DND-41 (cell line): ENCODE measurements around the gene POU4F3.
A peak's percentile ranks its signal among the peaks of the same experiment; 100 is the strongest.

Experiments
- ATAC-seq: fragments of 200-7000 bp; cut with Tn5 transposase; 3 replicates; pipeline ENCODE4 v1.9.1; 2021; ENCODE audit warnings: low read depth; ENCODE audit not compliant: insufficient read depth
- DNase-seq: peaks from one replicate; pipeline ENCODE4 v3.0.0-alpha.2; 2020
- H2AFZ ChIP-seq: 2 replicates; pipeline ENCODE4 v1.6.0; 2012; ENCODE audit warnings: low read depth, low read length
- H3K27ac ChIP-seq: 2 replicates; pipeline ENCODE4 v1.5.1; 2012; ENCODE audit warnings: low read length, inconsistent platforms
- H3K27me3 ChIP-seq: fragments of 200-600 bp; sonication (generic); 2 replicates; pipeline ENCODE4 v1.6.0; 2012; ENCODE audit warnings: low read length, mild to moderate bottlenecking, inconsistent platforms; ENCODE audit not compliant: insufficient read depth, poor library complexity
- H3K36me3 ChIP-seq: 2 replicates; pipeline ENCODE4 v1.5.1; 2012; ENCODE audit warnings: low read length, inconsistent platforms; ENCODE audit not compliant: insufficient read depth
- H3K4me1 ChIP-seq: 2 replicates; pipeline ENCODE4 v1.5.1; 2012; ENCODE audit warnings: mild to moderate bottlenecking, low read length; ENCODE audit not compliant: insufficient read depth
- H3K4me2 ChIP-seq: 2 replicates; pipeline ENCODE4 v1.6.0; 2012; ENCODE audit warnings: mild to moderate bottlenecking, moderate library complexity, low read length, inconsistent platforms; ENCODE audit not compliant: insufficient read depth
- H3K4me3 ChIP-seq, 2 experiments: fragments of 200-600 bp in 1 of 2; shearing (Covaris generic) in 1 of 2; 2 replicates each; pipeline ENCODE4 v1.5.1; 2012 to 2016; ENCODE audit warnings: inconsistent platforms in 2 of 2, low read length in 2 of 2, mild to moderate bottlenecking in 2 of 2, low read depth in 1 of 2, moderate library complexity in 1 of 2
- H3K79me2 ChIP-seq: 2 replicates; pipeline ENCODE4 v1.6.0; 2012; ENCODE audit warnings: low read length, inconsistent platforms; ENCODE audit not compliant: insufficient read depth
- H3K9ac ChIP-seq: 2 replicates; pipeline ENCODE4 v1.6.0; 2012; ENCODE audit warnings: low read depth, mild to moderate bottlenecking, inconsistent platforms, low read length, moderate library complexity
- H3K9me3 ChIP-seq: 2 replicates; pipeline ENCODE4 v1.5.1; 2012; ENCODE audit warnings: low read length, moderate library complexity, mild to moderate bottlenecking, inconsistent platforms; ENCODE audit not compliant: insufficient read depth, severe bottlenecking
- H4K20me1 ChIP-seq: 2 replicates; pipeline ENCODE4 v1.6.0; 2012; ENCODE audit warnings: low read length; ENCODE audit not compliant: insufficient read depth
- EZH2 ChIP-seq: IDR thresholded peaks from 3 replicates; pipeline ENCODE4 v1.6.1; 2012; ENCODE audit warnings: borderline replicate concordance, low read depth, mild to moderate bottlenecking, moderate library complexity, low read length, inconsistent platforms; ENCODE audit not compliant: severe bottlenecking
- TF ChIP-seq, protein P1 (sequence below): IDR thresholded peaks from 2 replicates; pipeline ENCODE4 v1.5.1; 2012; ENCODE audit warnings: borderline replicate concordance, low read length, moderate library complexity, mild to moderate bottlenecking; ENCODE audit not compliant: poor library complexity, severe bottlenecking; ENCODE audit errors: extremely low read depth

Gene POU4F3

GRCh38 chr5:146380714-146381113 is 42.1 kb downstream of the POU4F3 start:
- Histone ChIP-seq H3K27ac (no peak overlapping the region), H3K4me2 (no peak overlapping the region), H3K9ac (no peak overlapping the region), H3K79me2 (no peaks in the 10 kb centered on the region), H4K20me1 (no peaks in the 10 kb centered on the region), H3K36me3 (no peaks in the 10 kb centered on the region), H3K4me3 (no peak overlapping the region), H3K4me1 (no peaks in the 10 kb centered on the region), H2AFZ (no peak overlapping the region), H3K27me3 (peaks cover 2% of the 10 kb centered on the region), H3K9me3 (no peaks in the 10 kb centered on the region)
- DNase-seq (no peak), ATAC-seq (no peak)
- TF ChIP-seq, protein P1, sequence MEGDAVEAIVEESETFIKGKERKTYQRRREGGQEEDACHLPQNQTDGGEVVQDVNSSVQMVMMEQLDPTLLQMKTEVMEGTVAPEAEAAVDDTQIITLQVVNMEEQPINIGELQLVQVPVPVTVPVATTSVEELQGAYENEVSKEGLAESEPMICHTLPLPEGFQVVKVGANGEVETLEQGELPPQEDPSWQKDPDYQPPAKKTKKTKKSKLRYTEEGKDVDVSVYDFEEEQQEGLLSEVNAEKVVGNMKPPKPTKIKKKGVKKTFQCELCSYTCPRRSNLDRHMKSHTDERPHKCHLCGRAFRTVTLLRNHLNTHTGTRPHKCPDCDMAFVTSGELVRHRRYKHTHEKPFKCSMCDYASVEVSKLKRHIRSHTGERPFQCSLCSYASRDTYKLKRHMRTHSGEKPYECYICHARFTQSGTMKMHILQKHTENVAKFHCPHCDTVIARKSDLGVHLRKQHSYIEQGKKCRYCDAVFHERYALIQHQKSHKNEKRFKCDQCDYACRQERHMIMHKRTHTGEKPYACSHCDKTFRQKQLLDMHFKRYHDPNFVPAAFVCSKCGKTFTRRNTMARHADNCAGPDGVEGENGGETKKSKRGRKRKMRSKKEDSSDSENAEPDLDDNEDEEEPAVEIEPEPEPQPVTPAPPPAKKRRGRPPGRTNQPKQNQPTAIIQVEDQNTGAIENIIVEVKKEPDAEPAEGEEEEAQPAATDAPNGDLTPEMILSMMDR, result no peak
- TF ChIP-seq EZH2, result no peak

GRCh38 chr5:146388386-146388785 is 49.7 kb downstream of the POU4F3 start:
- TF ChIP-seq, protein P1, result no peak
- TF ChIP-seq EZH2, result no peak
- Histone ChIP-seq H3K9me3 (no peaks in the 10 kb centered on the region), H3K4me1 (no peaks in the 10 kb centered on the region), H3K4me2 (no peak overlapping the region), H3K9ac (no peak overlapping the region), H4K20me1 (no peaks in the 10 kb centered on the region), H3K79me2 (no peaks in the 10 kb centered on the region), H3K27ac (no peak overlapping the region), H3K4me3 (no peak overlapping the region), H3K36me3 (no peaks in the 10 kb centered on the region), H3K27me3 (peaks cover 18% of the 10 kb centered on the region), H2AFZ (no peak overlapping the region)
- ATAC-seq (no peak), DNase-seq (no peak)

- H3K36me3 ChIP-seq, result no peaks in the 10 kb centered on the region
- H3K4me3 ChIP-seq, result no peak overlapping the region
- no peak overlapping the region for H3K9ac ChIP-seq
- no peak overlapping the region for H3K4me2 ChIP-seq
- no peaks in the 10 kb centered on the region for H4K20me1 ChIP-seq
- H3K79me2 ChIP-seq, result no peaks in the 10 kb centered on the region
- H3K27me3 ChIP-seq, result peaks cover 18% of the 10 kb centered on the region
- no peaks in the 10 kb centered on the region for H3K4me1 ChIP-seq
- no peak for ATAC-seq
- no peaks in the 10 kb centered on the region for H3K9me3 ChIP-seq
- DNase-seq, result no peak
- no peak overlapping the region for H2AFZ ChIP-seq
- TF ChIP-seq EZH2, result no peak
- TF ChIP-seq, protein P1, result peak; percentile 25
- H3K27ac ChIP-seq, result no peak overlapping the region
Measured at GRCh38 chr5:146390469-146390868, 51.8 kb downstream of the POU4F3 start.
